GM12873 (cell line): ENCODE measurements around the gene RFC1.

ENCODE experiments used
- TF ChIP-seq, protein P1 (sequence below): IDR thresholded peaks from 2 replicates; pipeline ENCODE4 v1.5.1; 2012; ENCODE audit warnings: low read depth, mild to moderate bottlenecking, moderate library complexity, low read length, control low read depth; ENCODE audit not compliant: insufficient read depth; ENCODE audit errors: missing control alignments

RFC1 gene

DNA sequence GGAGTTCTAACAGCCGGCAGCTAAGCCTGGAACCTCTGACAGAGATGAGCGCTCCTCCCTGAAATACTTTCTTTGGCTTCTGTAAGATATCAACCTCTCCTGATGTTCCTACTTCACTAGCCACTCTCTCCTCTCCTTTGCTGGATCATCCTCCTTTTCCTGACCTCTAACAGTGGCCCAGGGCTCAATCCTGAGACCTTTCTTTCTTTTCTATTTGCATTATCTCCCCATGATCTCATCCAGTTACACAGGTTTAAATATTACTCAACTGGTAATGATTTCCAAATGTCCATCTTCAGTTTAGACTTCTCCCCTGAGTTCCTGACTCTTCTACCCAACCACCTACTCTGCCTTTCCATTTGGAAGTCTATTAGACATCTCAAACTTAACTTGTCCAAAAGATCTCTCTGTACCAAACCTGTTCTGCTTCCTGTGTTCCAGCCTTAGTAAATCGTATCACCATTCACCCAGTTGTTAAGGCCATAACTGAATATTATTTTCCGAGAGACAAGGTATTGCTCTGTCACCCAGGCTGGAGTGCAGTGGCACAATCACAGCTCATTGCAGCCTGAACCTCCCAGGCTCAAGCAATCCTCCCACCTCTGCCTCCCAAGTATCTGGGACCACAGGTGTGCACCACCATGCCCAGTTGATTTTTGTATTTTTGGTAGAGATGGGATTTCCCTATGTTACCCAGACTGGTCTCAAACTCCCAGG, 41.1 kb downstream of the RFC1 start:
- TF ChIP-seq, protein P1, sequence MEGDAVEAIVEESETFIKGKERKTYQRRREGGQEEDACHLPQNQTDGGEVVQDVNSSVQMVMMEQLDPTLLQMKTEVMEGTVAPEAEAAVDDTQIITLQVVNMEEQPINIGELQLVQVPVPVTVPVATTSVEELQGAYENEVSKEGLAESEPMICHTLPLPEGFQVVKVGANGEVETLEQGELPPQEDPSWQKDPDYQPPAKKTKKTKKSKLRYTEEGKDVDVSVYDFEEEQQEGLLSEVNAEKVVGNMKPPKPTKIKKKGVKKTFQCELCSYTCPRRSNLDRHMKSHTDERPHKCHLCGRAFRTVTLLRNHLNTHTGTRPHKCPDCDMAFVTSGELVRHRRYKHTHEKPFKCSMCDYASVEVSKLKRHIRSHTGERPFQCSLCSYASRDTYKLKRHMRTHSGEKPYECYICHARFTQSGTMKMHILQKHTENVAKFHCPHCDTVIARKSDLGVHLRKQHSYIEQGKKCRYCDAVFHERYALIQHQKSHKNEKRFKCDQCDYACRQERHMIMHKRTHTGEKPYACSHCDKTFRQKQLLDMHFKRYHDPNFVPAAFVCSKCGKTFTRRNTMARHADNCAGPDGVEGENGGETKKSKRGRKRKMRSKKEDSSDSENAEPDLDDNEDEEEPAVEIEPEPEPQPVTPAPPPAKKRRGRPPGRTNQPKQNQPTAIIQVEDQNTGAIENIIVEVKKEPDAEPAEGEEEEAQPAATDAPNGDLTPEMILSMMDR = no peak

DNA sequence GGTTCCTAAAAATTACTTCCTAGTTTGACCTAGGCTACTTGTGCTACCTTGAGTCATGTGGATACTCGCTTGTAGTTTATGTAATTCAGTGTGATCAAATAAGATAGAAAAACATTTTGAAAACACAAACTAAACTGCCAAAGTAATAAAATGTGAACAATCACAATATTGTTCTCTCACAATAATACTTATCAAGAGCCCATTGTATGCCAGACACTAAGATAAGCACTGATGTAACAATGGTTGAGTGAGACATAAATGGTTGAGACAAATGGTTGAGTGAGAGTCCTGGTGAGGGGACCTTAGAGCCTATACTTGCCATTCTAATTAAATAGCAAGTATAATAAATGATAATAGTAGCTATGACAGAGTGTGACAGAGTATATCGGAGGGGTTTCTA, 41.7 kb downstream of the RFC1 start:
- TF ChIP-seq, protein P1 = no peak

DNA sequence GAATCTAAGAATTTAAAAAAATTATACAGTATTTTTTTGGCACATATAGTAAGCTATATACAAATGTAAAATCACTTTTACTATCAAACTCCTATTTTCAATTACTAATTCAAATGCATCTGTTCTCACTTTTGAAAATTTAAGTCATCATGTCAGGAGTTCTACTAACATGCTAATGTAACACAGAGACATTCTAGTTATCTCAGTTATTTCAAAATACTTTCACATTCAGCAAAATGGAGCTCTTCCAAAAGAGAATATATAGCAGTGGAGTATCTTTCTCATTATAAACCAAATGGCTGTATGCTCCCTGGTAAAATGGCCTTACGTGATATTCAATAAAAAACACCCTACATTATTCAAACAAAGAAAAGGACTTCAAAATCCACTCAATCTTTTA, 42.3 kb downstream of the RFC1 start:
- TF ChIP-seq, protein P1 = no peak

DNA sequence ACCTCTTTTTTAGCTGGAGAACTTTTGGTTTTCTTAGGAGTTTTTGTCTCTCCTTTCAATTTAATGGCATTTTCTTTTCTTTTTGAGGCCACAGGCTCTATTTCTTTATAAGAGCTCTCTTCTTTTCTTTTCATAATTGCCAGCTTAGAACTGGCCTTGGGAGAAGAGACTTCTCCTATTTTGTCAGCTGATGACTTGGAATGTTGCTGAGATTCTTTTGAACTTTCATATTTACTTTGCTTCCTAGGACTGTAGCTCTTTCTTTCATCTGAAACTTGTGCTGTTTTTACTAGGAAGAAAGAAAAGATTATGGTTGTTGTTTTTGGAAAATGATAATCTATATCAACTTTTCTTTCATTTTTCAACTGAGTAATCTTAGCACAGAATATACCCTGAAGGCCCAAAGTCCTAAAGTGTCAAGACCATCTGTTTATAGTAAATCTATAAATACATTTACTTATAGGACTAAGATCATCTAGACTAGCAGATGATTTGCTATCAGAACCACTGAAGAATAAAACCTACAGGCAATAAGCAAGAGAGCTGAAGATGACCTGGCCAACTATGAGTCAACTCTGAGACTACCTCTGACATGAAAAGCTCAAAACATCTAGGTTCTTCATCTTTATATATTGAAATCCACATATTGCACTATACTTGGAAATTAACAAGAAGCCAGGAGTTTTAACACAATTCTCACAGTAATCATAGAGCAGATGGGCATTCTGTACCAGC, 45.6 kb downstream of the RFC1 start:
- TF ChIP-seq, protein P1 = no peak

DNA sequence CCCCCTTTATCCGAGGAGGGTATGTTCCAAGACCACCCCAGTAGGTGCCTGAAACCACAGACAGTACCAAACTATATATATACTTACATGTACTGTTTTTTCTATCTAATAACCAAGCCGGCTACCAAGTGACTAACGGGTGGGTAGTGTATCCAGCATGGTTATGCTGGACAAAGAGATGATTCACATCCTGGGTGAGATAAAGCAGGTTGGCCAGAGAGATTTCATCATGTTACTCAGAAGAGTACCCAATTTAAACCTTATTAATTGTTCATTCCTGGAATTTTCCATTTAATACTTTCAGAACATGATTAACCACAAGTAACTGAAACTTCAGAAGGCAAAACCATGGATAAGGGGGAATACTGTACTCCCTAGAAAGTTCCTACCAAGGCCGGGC, 46.5 kb downstream of the RFC1 start:
- TF ChIP-seq, protein P1 = no peak

DNA sequence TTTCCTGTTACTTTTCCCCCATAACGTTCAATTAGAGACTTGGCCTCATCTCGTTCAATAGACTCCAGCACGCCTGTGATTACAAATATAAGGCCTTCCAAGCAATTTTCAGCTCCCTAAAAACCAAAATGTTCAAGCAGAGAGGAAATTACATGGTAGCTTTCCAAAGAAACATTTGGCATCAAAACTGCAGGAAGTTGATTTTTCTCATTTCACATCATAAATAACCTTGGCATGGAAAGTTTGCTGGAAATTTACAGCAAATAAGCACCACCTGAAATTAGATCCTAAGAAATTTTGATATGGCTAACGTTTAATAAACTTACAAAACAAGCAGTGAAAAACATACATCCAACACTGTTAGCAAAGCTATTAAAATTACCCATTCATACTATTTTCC, 53.3 kb downstream of the RFC1 start:
- TF ChIP-seq, protein P1 = no peak

DNA sequence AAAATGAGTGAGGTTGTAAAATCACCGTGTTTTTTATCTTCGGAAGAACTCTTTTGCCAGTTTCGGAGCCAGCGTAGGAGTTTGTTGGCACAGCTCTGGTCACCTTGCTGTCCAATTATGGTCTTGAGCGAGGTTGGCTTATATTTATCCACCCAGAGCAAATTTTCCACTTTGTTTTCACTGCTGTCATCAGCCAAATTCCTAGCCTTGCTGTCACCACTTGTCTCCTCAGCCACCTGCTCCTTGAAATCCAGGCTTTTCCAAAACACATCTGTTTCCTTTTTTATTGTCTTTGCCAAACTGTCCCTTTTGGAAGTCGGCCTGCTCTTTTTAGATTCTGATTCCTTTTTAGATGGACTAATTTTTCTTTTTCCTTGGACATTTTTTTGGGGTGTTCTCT, 57.6 kb downstream of the RFC1 start:
- TF ChIP-seq, protein P1 = no peak
